Inflammatory macrophage (primary cell): ENCODE measurements around the gene CXADR.
A peak's percentile ranks its signal among the peaks of the same experiment; 100 is the strongest.
"Not testable (repeated sequence)": the region's sequence is repeated elsewhere in the genome, so short reads cannot be mapped to it uniquely, and the experiment has no call there.

Experiments
- DNase-seq, 2 donors: peaks; one replicate each; pipeline ENCODE4 v3.0.0-alpha.2; 2020 to 2022

The CXADR gene

DNA sequence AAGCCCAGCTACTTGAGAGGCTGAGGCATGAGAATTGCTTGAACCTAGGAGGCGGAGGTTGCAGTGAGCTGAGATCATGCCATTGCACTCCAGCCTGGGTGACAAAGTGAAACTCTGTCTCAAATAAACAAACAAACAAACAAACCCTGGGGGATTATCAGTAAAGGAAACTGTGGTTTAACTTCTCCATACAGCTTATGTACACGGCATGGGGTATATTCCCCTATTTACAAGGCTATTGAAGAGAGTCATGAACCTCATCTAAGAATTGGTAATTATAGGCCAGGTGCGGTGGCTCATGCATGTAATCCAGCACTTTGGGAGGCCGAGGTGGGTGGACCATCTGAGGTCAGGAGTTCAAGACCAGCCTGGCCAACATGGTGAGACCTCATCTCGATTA lies 9.9 kb upstream of the CXADR start:
- not testable (repeated sequence) for DNase-seq

DNA sequence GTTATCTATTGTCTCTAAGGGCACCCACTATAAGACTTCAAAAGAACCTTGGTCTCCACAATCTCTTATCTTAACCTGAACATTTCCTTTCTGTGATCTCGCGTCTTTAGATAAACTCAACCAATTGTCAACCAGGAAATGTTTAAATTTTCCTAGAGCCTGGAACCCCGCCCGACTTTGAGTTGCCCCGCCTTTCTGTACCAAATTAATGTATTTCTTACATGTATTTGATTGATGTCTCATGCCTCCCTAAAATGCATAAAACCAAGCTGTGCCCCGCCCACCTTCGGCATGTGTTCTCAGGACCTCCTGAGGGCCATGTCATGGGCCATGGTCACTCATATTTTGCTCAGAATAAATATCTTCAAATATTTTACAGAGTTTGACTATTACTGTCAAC lies 5.9 kb upstream of the CXADR start:
- no peak for DNase-seq

DNA sequence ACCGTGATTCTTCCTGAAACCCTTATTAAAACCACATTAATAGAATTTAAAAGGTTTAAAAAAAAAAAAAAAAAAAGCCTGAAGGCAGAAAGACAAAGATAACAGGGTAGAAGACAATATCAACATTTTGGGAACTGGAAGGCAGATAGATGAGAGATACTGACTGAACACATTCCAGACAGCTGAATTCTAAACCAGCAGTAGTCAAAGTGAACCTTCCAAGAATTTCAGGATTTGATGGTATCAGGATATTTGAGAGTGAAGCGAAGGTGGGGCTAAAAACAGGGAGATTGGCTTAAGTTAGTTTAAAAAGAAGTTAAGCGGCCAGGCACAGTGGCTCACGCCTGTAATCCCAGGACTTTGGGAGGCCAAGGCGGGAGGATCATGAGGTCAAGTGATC lies 5.3 kb upstream of the CXADR start:
- no peak for DNase-seq

DNA sequence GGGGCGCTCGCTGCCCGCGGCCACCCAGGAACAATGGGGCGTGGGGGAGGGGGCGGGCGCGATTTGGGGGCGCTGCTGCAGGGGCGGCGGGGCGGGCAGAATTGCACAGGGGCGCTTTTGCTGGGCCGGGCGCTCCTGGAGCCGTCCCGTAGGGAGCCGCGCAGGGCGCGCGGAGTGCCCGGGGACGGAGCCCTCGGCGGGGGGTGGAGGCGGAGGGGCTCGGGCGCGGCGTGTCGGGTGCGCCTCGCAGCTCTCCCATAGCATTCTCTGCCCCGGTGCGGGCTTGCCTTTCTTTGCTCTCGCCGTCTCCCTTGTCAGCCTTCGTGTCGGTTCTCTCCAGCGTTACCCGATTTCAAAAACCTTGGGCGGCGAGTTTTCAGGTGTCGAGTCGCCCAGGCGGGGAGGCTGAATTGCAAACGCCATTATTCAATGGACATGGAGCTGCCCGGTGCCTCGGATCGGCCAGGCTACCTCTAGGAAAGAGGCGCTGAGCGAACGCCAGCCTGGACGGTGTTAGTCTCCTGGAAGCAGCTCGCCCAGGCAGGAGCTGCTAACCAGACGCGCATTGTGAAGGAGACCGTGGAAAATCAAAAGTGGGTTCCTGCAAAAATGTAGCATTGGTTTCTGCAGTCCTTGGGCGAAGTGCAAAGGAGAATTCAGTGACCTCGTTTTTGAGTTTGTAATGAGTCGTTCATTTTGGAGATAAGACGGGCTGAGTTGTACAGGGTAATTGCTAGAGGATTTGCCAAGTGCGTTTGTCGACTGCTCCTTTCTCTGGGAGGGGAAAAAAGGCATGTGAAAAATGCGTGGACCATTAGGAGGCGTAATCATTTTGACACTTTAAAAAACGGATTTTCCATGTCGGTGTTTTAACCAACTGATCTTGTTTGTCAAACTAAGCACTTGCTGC lies 626 bp downstream of the CXADR start:
- DNase-seq: no peak

DNA sequence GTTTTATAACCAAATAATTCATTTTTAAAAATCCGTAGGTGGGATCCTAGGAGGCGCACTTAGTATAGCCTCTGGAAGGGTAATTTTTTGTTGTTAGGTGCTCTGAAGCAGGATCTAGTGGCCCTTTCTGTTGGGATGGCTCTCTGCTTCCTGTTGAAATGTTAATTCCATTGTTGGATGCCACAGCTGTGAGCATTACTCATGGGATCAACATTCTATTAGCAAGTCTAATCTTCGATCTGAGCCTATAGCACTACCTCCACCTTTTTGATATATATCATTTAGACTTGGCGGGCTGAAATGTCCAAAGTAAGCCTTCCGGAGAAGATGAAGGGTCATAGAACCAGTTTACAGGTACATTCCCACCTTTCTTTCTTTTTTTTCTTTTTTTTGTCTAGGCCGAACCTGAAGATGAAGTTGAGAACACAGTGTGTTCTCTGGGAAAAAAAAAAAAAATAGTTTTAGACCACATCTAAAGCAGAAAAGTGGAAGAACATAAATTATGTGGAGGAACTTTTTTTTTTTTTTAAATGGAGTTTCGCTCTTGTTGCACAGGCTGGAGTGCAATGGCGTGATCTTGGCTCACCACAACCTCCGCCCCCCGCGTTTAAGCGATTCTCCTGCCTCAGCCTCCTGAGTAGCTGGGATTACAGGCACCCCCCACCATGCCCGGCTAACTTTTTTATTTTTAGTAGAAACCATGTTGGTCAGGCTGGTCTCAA lies 1.4 kb downstream of the CXADR start:
- no peak for DNase-seq

DNA sequence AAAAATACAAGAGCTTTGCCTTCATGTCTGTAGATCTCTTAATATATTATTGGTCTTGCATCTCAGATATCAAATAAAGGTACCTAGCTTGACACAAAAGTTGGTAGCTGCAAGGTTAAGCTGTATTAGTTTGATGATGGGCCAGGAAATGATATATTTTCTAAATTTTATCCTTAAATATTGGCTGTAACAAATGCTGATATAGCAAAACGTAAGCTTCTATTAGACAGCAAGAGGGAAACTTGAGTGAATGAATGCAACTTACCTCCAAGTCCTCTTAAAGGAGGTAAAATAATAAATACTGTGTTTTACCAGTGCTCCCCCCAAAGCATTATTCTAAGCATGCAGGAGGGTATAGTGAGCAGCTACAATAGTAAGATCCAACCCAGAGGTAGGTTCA lies 4.2 kb downstream of the CXADR start:
- not testable (repeated sequence) for DNase-seq

DNA sequence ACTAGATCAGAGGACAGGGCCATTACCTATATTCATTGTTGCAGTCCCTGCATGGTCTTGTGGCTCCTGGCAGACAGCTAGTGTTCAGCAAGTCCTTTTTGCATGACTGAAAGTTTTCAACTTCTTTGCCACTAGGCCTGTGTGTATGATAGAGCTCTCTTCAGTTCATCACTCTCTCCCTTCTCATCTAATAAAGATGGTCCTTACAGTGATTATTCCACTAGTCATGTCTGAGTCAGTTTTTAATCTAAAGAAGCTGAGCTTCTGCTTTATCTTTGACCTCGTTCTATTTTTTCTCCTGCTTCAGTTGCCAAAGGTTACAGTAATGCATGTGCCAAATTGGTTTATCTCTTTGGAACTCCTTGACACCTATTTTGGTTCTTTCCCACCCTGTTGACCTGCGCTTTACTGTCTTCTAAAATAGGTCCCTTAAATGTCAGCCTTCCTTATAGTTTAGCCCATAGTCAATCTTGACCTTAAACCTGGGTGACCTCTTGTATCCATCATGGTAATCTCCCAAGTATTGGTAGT lies 6.4 kb downstream of the CXADR start:
- no peak for DNase-seq

DNA sequence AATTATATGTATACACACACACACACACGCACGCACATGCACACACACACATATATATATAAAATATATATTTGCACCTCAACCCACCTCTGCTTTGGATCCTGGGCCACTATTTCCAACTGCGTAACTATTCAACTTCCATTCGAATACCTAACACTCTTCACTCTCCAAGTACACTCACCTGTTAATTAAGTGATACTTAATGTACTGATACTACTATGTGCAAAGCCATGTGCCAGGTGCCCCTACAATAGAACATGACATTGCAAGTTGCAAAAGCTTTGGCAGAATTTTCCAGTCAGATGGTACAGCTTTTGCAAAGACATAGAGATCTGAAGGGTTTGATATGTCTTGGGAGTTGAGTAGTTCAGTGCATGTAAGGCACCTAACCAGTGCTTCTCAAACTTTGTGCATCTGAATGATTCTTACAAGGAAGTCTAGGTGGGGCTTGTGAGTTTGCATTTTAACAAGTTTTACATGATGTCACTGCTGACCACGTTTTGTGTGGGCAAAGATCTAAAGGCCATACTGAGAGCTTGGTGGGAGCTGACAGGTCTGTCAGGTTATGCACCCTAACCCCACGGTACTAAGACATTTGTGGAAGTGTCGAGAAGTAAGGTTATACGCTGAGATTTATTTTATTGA lies 7.2 kb downstream of the CXADR start:
- no peak for DNase-seq

DNA sequence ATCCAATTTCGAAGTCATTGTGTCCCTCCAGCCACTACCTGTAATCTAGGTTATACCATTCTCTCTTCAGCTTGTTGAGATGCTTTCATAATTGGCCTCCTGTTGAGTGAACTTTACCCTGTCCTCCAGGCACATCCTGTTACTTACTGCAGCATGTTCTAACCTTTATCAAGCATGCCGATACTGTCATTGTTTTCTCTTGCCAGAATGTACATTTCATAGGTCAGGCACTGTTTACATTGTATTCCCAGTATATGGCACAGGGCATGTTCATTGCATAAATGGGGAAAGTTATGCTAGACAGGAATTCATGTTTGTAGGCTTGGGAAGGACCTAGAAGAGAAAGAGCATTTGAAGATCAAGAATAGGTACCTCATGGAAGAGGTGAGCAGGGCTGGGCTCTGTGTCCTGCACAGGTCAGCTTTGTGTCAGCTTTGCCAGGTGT lies 10.2 kb downstream of the CXADR start:
- no peak for DNase-seq

DNA sequence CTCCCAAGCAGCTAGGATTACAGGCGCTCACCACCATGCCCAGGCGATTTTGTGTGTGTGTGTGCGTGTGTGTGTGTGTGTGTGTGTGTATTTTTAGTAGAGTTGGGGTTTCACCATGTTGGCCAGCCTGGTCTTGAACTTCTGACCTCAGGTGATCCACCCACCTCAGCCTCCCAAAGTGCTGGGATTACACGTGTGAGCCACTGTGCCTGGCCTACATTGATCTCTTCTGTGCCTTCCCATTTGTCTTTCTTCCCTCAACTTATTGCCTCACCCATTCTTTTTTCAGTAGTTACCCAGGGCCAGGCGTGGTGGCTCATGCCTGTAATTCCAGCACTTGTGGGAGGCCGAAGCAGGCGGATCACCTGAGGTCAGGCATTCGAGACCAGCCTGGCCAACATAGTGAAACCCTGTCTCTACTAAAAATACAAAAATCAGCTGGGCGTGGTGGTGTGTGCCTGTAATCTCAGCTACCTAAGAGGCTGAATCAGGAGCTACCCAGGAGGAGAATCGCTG lies 11.2 kb downstream of the CXADR start:
- DNase-seq: not testable (repeated sequence)

DNA sequence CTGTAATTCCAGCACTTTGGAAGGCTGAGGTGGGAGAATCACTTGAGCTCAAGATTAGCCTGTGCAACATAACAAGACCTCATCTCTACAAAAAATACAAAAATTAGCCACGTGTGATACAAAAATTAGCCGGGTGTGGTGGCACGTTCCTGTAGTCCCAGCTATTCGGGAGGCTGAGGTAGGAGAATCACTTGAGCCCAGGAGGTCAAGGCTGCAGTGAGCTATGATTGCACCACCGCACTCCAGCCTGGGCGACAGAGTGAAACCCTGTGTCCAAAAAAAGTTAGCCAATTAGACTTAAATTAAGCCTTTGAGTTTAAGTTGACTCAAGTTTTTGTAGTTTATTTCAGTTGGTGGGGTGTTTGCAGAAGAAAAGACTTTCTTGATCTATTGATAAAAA lies 11.8 kb downstream of the CXADR start:
- no peak for DNase-seq

DNA sequence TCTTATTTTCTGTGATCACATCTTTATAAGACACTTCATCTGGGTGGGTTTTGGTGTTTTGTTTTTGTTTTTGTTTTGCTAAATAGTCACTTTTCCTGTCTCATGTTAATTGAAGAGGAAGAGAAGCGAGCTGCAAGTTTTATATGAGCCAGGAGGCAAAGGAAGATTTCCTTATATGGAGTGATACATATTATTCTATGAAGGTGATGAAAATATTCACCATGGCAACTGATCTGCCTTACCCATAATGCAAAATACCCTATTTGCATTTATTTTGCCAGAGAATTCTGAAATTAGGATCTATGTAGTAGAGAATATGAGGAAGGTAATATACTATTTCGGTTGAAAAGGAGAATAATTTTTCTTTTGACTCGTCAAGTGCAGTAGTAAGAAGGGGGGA lies 13.9 kb downstream of the CXADR start:
- DNase-seq: no peak

DNA sequence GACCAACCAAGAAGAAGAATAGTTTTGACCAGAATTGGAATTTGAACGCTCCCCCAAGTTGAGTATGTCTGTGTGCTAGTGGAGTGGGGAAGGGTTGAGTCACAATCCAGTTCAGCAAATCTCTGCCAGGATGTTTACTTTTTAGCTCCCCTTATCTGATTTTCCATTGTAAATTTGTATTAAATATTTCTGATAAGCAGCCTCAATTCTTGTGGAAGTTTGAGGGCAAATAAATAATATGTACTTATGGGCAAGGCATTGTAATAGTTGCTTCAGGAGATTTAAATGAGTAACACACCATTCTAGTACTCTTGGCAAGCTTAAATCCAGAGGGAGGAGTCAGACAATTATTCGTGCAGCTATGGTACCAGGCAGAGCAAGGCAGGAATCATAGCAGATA lies 14.4 kb downstream of the CXADR start:
- no peak for DNase-seq

DNA sequence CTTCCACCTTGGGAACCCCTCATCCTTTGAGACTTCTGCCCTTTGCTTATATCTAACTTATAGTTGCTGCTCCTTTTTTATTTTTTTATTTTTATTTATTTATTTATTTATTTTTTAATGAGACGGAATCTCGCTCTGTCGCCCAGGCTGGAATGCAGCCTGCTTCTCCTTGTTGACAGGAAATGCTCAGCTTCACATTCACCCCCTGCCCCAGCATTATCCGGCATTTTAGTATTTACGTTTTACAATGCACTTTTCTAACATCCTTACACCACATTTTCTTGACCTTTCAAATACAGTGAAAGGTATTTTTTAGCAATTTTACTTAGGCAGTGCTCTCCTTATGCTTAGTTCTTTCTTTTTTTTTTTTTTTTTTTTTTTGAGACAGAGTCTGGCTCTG lies 14.9 kb downstream of the CXADR start:
- no peak for DNase-seq

DNA sequence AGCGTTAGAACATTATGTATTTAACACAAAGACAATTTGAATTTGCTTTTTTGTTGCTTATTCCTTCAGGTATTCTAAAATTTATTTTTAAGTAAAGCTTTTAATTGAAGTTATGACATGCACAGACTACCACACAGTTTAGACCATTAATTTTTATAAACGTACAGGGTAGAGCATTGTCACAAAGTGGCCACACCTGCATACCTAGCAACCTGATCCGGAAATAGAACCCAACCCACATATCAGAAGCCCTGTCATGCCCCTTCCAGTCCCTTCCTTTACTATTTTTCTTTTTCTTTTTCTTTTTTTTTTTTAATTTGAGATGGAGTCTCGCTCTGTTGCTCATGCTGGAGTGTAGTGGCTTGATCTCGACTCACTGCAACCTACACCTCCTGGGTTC lies 16.8 kb downstream of the CXADR start:
- no peak for DNase-seq

DNA sequence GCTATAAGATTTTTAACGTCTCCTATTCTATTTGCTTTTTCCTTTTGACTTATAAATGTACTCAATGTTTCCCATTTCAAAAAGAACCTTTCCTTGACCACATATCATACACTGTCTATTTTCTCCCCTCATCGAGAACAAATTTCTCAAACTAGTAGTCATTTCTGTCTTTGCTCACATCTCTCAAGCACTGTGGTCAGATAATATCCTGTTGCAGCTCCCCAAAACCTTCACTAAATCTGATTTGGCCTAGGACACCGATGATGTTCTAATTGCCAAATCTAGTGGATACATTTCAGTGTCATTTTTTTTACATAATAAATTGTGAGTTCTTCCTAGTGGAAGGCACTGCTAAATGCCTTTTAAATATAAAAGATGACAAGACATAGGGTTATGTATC lies 19.4 kb downstream of the CXADR start:
- DNase-seq: no peak

DNA sequence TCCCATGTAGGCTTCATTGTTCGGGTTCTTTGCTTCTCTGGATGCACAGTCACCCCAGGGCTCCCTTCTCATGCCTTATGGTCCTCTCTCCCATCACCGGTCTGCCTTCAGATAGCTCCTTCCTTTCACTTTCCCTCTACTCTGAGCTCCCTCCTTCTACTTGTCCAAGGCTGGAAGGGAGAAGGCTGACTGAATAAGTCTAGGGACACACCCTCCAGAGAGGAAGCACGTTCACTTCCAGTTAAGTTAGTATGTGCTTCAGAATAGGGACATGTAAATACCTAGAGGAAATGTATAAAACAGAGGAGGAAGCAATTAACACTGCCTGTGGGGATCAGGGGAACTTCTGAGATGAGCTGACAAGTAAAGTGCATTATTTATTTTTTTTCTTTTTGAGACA lies 23.5 kb downstream of the CXADR start:
- peak in 1 of 2 donors; percentile 33 for DNase-seq

DNA sequence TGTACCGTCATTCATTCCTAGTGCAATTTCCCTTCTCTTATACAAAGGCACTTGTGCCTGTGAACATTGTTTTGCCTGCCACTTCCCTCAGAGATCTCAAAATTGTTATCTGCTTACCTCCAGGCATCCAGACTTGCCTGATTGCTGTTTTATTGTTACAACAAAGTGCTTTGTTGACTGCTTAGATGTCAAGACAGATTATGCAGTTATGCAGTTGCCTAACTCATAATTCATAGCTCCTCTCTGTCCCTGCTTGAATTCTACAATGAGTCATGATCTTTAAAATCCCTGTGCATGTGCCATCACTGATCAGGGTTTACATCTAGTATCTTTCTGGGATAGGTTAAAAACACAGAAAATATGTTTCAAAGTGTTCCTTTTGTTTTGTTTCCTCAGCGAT lies 24.5 kb downstream of the CXADR start:
- no peak for DNase-seq

DNA sequence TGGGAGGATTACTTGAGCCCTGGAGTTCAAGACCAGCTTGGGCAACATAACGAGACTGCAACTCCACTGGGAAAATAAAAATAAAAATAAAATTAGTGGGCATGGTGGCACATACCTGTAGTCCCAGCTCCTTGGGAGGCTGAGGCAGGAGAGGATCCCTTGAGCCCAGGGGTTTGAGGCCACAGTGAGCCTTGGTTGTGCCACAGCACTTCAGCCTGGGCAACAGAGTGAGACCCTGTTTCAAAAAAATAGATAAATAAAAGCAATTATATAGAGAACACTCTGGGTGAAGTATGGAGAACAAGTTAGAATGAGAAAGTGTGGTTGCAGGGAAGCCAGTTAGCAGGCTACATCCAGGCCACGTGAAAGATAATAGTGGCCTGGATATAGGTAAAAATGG lies 25.7 kb downstream of the CXADR start:
- DNase-seq: no peak

DNA sequence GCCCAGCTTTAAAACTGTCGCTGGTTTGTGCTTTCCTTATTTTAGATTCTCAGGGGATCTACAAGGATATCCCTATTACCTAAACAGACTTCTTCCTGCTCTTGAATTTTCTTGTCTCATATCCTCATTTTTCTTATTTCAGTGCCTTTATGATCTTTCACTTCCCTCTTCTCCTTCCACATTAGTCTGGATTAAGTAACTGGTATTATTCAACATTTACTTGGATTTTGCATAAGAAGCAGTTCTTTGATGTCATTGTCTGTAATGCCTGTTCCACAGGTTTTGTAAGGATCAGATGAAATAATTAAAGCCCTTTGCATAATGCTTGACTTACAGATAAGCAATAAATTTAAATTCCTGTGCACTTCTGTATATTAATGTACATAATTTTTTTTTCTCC lies 26.5 kb downstream of the CXADR start:
- DNase-seq: peak; percentile 60 to 95

DNA sequence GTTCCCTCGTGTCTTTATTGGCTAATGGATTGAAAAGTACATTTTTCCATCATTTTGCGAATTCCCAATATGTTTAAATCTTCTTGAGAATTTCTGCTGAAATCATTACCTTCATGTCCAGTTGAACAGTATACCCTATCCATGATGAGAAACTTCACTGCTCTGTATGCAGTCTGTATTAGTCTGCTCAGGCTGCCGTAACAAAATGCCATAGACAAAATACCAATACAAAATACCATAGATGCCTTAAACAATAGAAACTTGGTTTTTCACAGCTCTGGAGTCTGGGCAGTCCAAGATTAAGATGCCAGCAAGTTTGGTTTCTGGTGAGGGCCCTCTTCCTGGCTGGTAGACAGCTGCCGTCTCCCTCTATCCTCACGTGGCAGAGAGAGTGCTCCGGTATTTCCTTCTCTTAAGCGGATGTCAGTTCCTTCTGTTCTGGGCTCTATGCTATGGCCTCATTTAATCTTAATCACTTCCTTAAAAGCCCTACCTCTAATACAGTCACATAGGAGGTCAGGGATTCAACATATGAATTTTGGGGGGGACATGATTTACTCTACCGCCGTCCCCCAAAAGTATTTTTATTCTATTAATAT lies 27.0 kb downstream of the CXADR start:
- DNase-seq: peak in 1 of 2 donors; percentile 18

DNA sequence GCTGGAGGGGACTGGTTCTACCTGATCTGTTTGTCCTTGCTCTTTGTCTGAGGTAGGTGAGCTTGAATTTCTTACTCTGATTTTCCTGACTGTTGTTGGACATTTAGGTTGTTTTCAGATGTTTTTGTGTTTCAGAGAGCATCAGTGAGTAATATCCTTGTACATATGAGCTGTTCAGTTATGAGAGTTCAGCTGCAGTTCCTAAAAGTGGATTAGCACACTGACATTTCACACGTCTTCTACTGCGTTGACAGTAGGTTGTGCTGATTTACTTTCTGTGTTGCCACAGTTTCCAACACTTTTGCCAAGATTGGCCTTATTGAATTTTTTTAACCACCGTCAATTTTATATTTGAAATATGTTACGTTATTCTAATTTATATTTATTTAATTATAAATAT lies 27.7 kb downstream of the CXADR start:
- peak; percentile 20 to 40 for DNase-seq
